Heart right ventricle (tissue), 16 donors: Measurements from ENCODE around the gene ATP11A. TPM values are rescaled to one million over a fixed set of nuclear protein-coding genes. Genes with fewer than 3 reads are reported as not detected.

Source experiments
- ATAC-seq, 8 donors: fragments of 200-7000 bp; cut with Tn5 transposase; one replicate each; pipeline ENCODE4 v1.9.1; 2020; ENCODE audit warnings: mild to moderate bottlenecking in 8 of 8, moderate library complexity in 8 of 8, moderate number of reproducible peaks in 1 of 8
- DNase-seq, 2 donors: peaks; one replicate each; pipeline ENCODE4 v3.0.0-alpha.2; 2020
- H3K27ac ChIP-seq, 10 donors: fragments of 200-600 bp; sonication (generic) in 2 of 10; one replicate each; pipeline versions ENCODE4 v1.5.0 to v1.8.0; 2020 to 2022; ENCODE audit warnings: mild to moderate bottlenecking in 3 of 10
- H3K27me3 ChIP-seq, 7 donors: fragments of 200-600 bp; one replicate each; pipeline ENCODE4 v1.8.0; 2021 to 2022; ENCODE audit warnings: mild to moderate bottlenecking in 2 of 7
- H3K36me3 ChIP-seq, 9 donors: fragments of 200-600 bp; sonication (generic) in 1 of 9; one replicate each; pipeline versions ENCODE4 v1.5.0 to v1.8.0; 2020 to 2022; ENCODE audit warnings: mild to moderate bottlenecking in 2 of 9
- H3K4me1 ChIP-seq, 9 donors: fragments of 200-600 bp; sonication (generic) in 1 of 9; one replicate each; pipeline versions ENCODE4 v1.5.0 to v1.8.0; 2020 to 2022; ENCODE audit warnings: mild to moderate bottlenecking in 4 of 9
- H3K4me3 ChIP-seq, 10 donors: fragments of 200-600 bp; sonication (generic) in 2 of 10; one replicate each; pipeline versions ENCODE4 v1.5.0 to v1.8.0; 2020 to 2022; ENCODE audit warnings: mild to moderate bottlenecking in 7 of 10, moderate library complexity in 2 of 10
- H3K9me3 ChIP-seq, 11 donors: fragments of 200-600 bp in 10 of 11; sonication (generic) in 2 of 11; one replicate each; pipeline versions ENCODE4 v1.5.0 to v1.8.0; 2013 to 2022; ENCODE audit warnings: mild to moderate bottlenecking in 2 of 11, control low read depth in 1 of 11, moderate library complexity in 1 of 11
- CTCF ChIP-seq, 9 donors: fragments of 200-600 bp; sonication (generic) in 2 of 9; IDR thresholded peaks; one replicate each; pipeline versions ENCODE4 v1.5.0 to v1.8.0; 2021 to 2022; ENCODE audit warnings: antibody characterized with exemption in 9 of 9, mild to moderate bottlenecking in 5 of 9, moderate library complexity in 1 of 9
- WGBS, 2 donors: extraction: QIAGEN DNeasy Blood & Tissue Kit; methylation state at CpG; one replicate each; pipeline ENCODE4 v1.1.7; 2013; ENCODE audit warnings: inconsistent platforms in 1 of 2; 5-methylcytosine and 5-hydroxymethylcytosine counted together
- intact Hi-C, 10 donors: fragments of 100-400 bp; cut with DNase I; formaldehyde crosslinking; loops; one replicate each; pipeline versions ENCODE4 v1.11.1 to v1.14.2; 2022
- polyA plus RNA-seq, 2 donors: library from polyadenylated mRNA; stranded (reverse); fragments of 200-250 nt; gene quantifications; one replicate each; pipeline ENCODE4 v1.2.3, GENCODE V29; 2013
- total RNA-seq, 10 donors: library from RNA; stranded (reverse); fragmentation: NEBNext Ultra II Directional in 3 of 10; extraction: Animal tissue kit (Norgen Biotek cat#: 25700) in 3 of 10; gene quantifications; one replicate each; pipeline versions ENCODE4 v1.2.1 to v1.2.4, GENCODE V29; 2021 to 2023
- donor health status: Arrhythmogenic right ventricular cardiomyopathy.
- donor health status: ischemic (EF 13 %, LVEDD 7.1; RV severe dilation, severe dysfunction).
- donor health status: healthy with polysubstance abuse.
- donor health status: DM: no; HTN: yes; CAD: no.
- donor health status: DM: no; HTN: no; CAD: no.
- donor health status: ischemic (EF 25% LVEDD 6.9; RV normal size, moderate dysfunction).
- donor health status: ischemic (EF 25% LVEDD 5.7; RV mildly dilated, moderate dysfunction).
- donor health status: healthy.
- donor health status: DM: yes; HTN: yes; CAD: no.
- donor health status: Ischemic cardiomyopathy.
- donor health status: ischemic (EF 35%, LVEDD 5.7; RV mildly dilated, moderate dysfunction).
- donor health status: nonischemic (EF 11% LVEDD 7.7; RV severe dilation, severe dysfunction).
- donor health status: DM: yes; HTN: yes; CAD: no.
- donor health status: PGD.
- donor health status: ischemic (EF 29% LVEDD 5.4; RV normal size, mild dysfunction).
- donor health status: nonischemic (EF 23%, LVEDD 6.1; RV moderate dilation, normal function).

The ATP11A gene
- total and polyA plus RNA-seq, 12 donors, result 20.0 to 164 (median 107) TPM

GRCh38 chr13:112893570-112894422, 204.0 kb downstream of the ATP11A start:
- DNase-seq (peak in 1 of 2 donors; percentile 41), ATAC-seq (peak; percentile 2 to 54 (median 46))
- Histone ChIP-seq H3K4me3 (peak overlapping the region in 9 of 10 donors; percentile 40 to 59 (median 53)), H3K9me3 (no peaks in the 10 kb centered on the region), H3K4me1 (peaks cover 7 to 33% (median 25%) of the 10 kb centered on the region in 9 donors), H3K36me3 (no peaks in the 10 kb centered on the region), H3K27ac (no peak overlapping the region), H3K27me3 (peaks cover 0 to 56% (median 25%) of the 10 kb centered on the region in 7 donors)
- peak in 1 of 9 donors; percentile 6 for TF ChIP-seq CTCF (IDR thresholded peaks at IDR 0.05)
- WGBS, 2 donors, result 4 to 13% methylated on average over 10 to 43 of the region's 51 CpGs
- intact Hi-C loops, result no loop called here

- Histone ChIP-seq H3K27me3 (peaks cover 0 to 56% (median 25%) of the 10 kb centered on the region in 7 donors), H3K36me3 (no peaks in the 10 kb centered on the region), H3K4me1 (peaks cover 7 to 33% (median 25%) of the 10 kb centered on the region in 9 donors), H3K27ac (no peak overlapping the region), H3K9me3 (no peaks in the 10 kb centered on the region), H3K4me3 (peak overlapping the region; percentile 7 to 59 (median 50))
- intact Hi-C loops, result no loop called here
- ATAC-seq, result no peak
- DNase-seq, result no peak
- peak in 1 of 9 donors; percentile 8 for TF ChIP-seq CTCF (IDR thresholded peaks at IDR 0.05)
- WGBS, 2 donors, result 0% methylated on average over 12 to 34 of the region's 34 CpGs
These were observed 204.5 kb downstream of the ATP11A start for GRCh38 chr13:112894423-112894672.

GRCh38 chr13:112894673-112895481, 205.0 kb downstream of the ATP11A start:
- Histone ChIP-seq H3K4me3 (peak overlapping the region; percentile 7 to 59 (median 50)), H3K4me1 (peaks cover 7 to 33% (median 25%) of the 10 kb centered on the region in 9 donors), H3K27me3 (peaks cover 0 to 56% (median 25%) of the 10 kb centered on the region in 7 donors), H3K36me3 (no peaks in the 10 kb centered on the region), H3K27ac (no peak overlapping the region), H3K9me3 (no peaks in the 10 kb centered on the region)
- DNase-seq, result no peak
- TF ChIP-seq CTCF (IDR thresholded peaks at IDR 0.05), result no peak
- WGBS, 2 donors, result 8 to 12% methylated on average over 30 to 36 of the region's 36 CpGs
- intact Hi-C loops, result no loop called here
- ATAC-seq, result peak in 7 of 8 donors; percentile 14 to 57 (median 27)
